GM12873 (cell line): ENCODE results near the gene PCSK5.

Source experiments
- CTCF ChIP-seq: IDR thresholded peaks from 2 replicates; pipeline ENCODE4 v1.5.1; 2012; ENCODE audit warnings: low read depth, mild to moderate bottlenecking, moderate library complexity, low read length, control low read depth; ENCODE audit not compliant: insufficient read depth; ENCODE audit errors: missing control alignments

PCSK5 gene

GRCh38 chr9:75911390-75911789 is 20.9 kb downstream of the PCSK5 start:
- TF ChIP-seq CTCF = no peak

- no peak for TF ChIP-seq CTCF
Observed at GRCh38 chr9:75912951-75913350, 22.5 kb downstream of the PCSK5 start.

- TF ChIP-seq CTCF = no peak
Observed at GRCh38 chr9:75914002-75914401, 23.5 kb downstream of the PCSK5 start.

- TF ChIP-seq CTCF = no peak
Observed at GRCh38 chr9:75914883-75915452, 24.5 kb downstream of the PCSK5 start.

- TF ChIP-seq CTCF = no peak
Observed at GRCh38 chr9:75918154-75918553, 27.7 kb downstream of the PCSK5 start.

- TF ChIP-seq CTCF = no peak
Observed at GRCh38 chr9:75918909-75919308, 28.4 kb downstream of the PCSK5 start.

- TF ChIP-seq CTCF = no peak
Observed at GRCh38 chr9:75921391-75922127, 31.1 kb downstream of the PCSK5 start.
